HPDE6-E6E7 (cell line): ENCODE results near the gene HMX3.

Source experiments
- DNase-seq: peaks from one replicate; pipeline ENCODE4 v3.0.0; 2011; ENCODE audit warnings: missing footprints; ENCODE audit errors: extremely low spot score

HMX3 gene

GRCh38 chr10:123135415-123136141 is at the start of gene HMX3:
Gene HMX3, plus strand, starts transcription at chr10:123135970. Its CDS starts 81 bp downstream, at chr10:123136051.
- no peak for DNase-seq

DNA sequence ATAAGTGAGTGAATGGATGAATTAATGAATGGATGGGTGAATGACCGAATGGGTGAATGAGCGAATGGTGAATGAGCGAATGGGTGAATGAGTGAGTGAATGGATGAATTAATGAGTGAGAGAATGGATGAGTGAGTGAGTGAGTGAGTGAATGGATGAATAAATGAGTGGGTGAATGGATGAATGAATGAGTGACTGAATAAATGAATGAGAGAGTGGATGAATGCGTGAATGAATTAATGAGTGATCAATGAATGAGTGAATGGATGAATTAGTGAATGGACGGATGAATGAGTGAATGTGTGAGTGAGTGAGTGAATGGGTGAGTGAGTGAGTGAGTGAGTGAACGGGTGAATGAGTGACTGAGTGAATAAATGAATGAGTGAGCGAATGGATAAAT is 49.5 kb upstream of the HMX3 start:
- no peak for DNase-seq

DNA sequence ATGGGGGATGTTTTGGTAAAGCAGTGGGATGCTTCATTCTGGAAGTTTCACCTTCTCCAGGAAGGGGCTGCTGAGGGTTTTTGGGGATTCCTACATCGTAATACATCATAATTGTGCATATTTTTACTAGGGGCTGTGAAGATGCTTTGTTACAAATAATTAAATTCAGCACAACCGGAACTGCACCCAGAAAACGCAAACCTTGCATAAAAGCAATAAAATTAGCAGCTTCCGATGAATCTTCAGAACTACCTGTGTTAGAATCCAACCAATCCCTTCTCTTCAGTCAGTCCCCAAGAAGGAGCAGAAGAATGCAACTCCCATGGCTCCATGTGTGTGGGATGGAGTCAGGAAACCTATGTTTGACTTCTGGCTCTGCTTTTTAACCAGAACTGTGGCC is 48.4 kb upstream of the HMX3 start:
- DNase-seq: no peak

GRCh38 chr10:123087786-123088185 is 48.0 kb upstream of the HMX3 start:
- DNase-seq: no peak

DNA sequence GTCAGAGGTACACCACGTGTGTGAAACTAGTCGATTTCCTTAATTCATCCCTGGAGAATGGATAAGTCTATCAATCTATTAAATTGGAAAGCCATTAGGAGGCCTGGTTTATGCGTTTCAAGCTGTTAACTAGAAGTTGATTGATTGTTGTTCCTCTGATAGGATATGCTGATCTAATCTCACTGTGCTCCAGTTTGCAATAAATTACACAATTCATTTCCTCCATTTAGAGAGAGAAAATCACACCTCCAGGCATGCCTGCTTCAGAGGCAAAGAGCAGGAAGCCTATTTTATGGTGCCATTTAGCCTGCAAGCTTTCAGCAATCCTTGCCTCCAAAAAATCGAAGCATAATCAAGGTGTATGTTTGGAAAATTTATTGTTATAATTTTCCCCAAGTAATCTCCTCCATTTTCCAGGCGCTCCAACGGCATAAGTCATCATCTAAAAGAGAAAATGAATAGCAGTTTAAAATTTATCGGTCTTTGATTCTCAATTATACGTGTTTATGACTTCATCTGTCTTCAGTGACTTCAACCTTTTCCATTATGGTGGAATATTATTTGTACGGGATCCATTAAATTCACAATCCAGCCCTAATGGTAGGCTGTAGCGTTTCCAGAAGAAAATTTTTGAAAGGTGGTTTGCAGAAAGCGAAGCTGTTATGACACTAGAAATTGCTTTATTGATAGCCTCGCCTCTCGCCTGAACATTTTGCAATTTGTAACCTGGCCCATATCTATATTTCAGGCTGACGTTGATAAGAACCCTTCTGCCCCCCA is 42.9 kb upstream of the HMX3 start:
- no peak for DNase-seq

DNA sequence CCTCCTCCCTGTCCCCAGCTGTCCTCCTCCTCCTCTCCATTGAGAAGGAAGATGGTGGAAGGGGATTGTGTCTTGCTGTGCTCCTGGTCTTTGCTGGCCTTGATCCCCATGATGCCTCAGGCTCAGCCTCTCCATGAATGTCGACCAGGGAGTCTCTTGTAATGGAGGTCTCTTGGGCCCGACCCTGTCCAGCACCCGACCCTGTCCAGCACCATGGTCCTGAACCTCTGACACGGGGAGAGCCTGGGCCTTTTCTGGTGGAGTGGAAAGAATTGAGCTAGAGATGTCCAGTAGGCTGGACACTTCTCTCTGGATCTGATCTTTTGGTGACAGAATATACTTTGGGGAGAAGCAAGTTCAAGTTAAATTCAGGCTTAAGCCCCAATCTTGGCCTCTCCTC is 42.3 kb upstream of the HMX3 start:
- DNase-seq: no peak

DNA sequence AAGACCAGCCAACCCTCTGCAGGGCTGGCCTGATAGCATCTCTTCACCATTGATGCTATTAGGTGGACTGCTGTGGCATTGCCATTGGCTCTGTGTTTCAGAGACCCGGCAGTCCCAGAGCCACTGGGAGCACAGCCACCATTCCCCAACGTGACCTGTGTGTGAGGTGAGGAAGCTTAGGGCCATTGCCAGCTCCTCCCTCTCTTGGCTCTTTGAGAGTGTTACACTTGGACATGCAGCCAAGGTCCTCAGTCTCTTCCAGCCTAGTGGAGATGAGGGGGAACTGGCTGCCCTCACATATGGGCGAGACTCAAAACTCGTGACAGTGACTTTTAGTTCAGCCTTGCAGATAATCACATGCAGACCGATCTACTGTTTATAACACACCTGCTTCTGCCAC is 39.3 kb upstream of the HMX3 start:
- no peak for DNase-seq

GRCh38 chr10:123097039-123097438 is 38.7 kb upstream of the HMX3 start:
- DNase-seq: no peak

GRCh38 chr10:123100030-123100762 is 35.6 kb upstream of the HMX3 start:
- no peak for DNase-seq

DNA sequence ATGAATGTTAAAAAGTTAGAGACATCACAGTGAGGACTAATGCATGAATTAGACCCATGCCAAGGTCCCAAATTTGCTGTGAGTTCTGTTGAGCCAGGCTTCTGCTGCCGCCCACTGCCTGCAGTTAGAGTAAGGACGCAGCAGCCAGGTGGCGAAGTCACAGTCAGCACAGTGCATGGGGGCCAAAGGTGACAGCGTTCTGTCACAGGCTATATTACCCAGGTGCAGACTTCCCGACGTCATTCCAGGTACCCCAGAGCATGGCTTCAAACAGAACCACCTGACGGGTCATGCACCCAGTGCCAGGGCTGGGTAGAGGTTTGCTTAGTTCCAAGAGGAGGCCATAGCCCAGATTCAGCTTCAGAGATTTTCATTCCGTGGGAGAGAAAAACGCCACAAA is 33.9 kb upstream of the HMX3 start:
- no peak for DNase-seq

DNA sequence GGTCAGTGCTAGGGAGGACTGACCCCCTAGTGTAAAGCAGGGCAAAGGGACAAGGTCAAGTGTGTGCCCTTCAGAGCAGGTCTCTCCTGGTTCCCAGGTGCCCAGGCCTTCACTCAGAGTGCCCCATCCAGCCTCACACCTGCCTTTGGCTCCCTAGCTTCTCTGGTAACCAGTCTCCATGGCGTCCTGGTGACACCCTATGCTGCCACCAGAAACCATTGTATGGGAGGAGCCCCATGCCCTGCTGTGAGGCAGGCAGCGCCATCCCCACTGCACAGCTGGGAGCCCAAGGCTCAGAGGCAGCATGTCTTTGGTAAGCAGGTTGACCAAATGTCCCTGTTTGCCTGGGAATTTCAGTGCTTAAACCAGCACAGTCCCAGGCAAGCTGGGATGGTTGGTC is 33.1 kb upstream of the HMX3 start:
- no peak for DNase-seq

DNA sequence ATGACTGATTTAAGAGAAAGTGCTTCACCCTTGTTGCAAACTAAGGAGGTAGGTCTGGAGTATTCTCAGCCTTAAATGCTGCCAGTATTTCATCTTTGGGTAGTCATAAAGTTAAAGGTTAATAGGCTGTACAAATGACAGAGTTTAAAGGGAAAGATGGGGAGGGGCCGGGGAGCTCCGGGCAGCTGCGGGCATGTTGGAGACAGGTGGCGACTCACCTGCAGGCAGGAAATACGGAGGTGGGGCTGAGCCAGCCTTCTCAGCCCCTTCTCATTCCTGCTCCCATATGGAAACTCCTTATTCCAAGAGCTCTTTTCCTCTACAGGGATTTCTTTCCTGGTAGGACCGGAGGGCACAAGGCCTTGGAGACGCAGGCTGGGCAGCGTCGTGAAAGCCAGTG is 31.8 kb upstream of the HMX3 start:
- DNase-seq: peak; percentile 39

GRCh38 chr10:123109466-123109865 is 26.3 kb upstream of the HMX3 start:
- DNase-seq: peak; percentile 48

DNA sequence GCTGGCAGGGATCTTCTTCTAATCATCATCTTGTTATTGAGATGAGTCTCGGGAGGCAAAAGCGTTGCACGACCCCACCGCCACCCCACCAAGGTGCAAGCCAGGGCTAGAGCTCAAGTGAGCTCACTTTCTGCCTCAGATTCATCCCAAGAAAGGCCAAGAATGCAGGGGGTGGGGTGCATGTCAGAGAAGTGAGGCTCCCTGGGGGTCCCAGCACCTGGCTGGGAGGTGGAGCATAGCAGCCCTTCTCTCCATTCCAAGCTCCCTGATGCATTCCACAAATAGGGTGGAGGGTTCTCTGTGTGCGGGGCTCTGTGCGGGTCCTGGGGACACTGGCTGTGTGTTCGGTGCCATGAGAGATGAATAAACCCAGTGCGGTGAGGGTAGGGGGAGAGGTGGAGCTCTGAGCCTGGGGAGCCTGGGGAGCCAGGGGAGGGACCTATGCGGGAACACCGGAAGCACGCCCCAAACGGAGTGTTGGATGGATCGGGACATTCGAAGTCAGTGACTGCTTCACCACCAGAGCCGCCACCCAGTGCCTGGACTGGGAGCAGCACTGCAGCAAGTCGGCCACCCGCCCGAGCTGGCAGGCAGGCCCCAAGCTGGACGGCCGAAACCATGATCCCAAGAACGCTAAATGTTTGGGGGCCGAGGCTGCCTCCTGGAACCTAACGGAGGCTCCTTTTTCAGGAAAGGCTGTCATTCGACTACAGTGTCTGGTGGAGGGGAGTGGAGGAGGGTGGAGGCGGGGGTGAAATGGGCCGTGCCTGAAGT is 17.9 kb upstream of the HMX3 start:
- DNase-seq: no peak

DNA sequence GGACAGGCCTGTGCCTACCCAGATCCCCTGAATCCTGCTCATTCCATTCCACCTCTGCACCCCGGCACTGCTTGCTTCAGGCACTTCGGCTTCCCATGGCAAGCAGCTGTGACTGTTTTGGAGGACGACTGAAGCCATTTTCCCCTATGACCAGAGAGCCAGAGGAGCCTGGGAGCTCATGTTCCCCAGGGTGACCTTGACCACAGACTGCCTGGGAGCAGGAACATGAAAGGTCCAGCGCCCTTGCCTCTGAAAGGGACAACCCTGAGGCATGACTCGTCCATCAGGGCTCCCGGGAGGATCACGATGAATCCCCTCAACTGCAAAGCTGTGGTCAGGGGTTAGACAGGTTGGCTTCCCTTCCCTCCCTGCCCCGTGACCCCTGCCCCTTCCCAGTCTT is 16.7 kb upstream of the HMX3 start:
- DNase-seq: no peak

DNA sequence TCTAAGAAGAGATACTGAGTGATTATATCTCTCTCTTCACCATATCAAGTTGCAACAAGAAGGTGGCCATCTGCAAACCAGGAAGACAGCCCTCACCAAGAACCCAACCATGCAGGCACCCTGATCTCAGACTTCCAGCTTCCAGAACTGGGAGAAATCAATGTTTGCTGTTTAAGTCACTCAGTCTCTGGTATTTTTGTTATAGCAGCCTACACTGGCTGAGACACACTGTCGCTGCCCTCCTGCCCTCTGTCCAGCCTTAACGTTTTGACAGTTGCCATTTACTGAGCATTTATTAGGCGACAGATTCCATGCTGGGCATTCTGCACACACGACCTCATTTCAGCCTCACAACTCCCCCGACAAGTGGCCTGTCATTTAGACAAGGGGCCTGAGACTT is 9.5 kb upstream of the HMX3 start:
- no peak for DNase-seq

DNA sequence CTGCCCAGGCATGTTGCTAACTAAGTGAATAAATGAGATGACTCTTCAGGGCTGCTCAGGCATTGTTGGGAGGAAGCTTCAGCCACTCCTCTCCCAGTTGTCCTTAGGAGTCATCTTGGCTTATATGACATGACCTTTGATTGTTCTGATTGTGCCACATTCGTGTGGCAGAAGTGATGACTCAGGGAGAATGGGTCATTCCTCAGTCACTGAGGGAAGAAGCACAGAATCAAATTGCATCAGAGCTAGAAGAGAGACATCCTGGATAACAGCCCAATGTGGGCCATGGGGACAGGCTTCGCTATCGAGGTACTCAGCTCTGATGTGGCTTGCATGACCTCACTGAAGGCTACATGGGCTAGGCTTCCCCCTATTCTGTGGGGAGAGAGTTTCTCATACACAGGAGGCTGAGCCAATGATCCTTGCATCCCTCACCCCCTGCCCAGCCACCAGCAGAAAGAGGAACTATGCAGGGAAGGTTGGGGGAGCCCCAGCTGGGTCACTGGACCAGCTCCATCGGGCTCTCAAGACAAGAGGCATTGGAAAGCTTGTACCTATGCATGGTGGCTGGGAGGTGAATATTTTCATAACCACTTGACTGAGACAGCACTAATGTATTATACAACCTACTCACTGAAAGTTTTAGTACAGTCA is 6.0 kb upstream of the HMX3 start:
- DNase-seq: no peak

- DNase-seq: peak; percentile 76
These were observed 2.9 kb upstream of the HMX3 start for GRCh38 chr10:123132576-123133477.

DNA sequence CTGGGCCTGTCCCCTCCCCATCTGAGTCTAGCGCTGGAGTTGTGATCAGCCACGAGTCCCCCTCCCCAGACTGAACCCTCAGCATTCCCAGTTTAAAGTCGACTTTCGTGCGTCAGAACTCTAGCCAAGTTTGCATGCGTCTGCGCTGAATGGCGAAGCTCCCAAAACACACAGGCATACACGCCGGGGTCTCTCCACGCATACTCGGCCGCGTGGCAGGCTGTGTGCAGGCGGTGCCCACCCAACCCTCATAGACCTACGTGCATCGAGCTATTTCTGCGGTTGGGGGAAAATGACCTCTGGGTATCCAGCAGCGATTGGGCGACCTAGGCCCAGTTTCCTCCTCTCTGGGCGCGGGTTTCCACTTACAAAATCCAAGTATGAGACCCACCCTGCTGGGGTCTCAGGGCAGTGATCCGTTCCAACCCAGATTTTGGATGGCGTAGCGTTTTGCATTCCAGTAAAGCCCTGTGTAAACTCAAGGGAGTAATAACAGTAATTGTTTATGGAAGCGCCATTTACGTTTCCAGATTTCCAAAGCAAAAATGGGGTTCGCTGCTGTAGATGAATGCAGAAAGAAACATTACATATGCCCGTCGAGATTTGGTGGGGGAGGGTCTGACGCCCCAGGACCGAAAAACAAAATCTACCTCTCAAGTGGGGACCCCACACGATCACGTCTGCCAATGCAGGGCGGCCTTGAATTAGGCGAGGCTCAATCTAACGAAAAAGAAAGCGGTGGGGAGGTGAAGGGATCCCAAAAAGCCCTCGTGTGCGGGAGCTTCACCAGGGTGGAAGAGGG is 2.0 kb upstream of the HMX3 start:
- DNase-seq: no peak
